AG09319 (cell line): Measurements from ENCODE around the gene TMEM115.
A peak's percentile ranks its signal among the peaks of the same experiment; 100 is the strongest.

Experiments
- DNase-seq: peaks from one replicate; pipeline ENCODE4 v3.0.0-alpha.2; 2010; ENCODE audit warnings: low read depth; ENCODE audit errors: extremely low read depth
- TF ChIP-seq, protein P1 (sequence below): IDR thresholded peaks from 2 replicates; pipeline ENCODE4 v1.5.1; 2011; ENCODE audit warnings: low read depth, mild to moderate bottlenecking, inconsistent platforms, low read length, moderate library complexity

TMEM115 gene, protein sequence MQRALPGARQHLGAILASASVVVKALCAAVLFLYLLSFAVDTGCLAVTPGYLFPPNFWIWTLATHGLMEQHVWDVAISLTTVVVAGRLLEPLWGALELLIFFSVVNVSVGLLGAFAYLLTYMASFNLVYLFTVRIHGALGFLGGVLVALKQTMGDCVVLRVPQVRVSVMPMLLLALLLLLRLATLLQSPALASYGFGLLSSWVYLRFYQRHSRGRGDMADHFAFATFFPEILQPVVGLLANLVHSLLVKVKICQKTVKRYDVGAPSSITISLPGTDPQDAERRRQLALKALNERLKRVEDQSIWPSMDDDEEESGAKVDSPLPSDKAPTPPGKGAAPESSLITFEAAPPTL

GRCh38 chr3:50358911-50359759, at the start of gene TMEM115:
TSS of gene TMEM115 (minus strand) at chr3:50359521. CDS start at chr3:50359063, 458 bp downstream.
- peak; percentile 96 for DNase-seq
- TF ChIP-seq, protein P1, sequence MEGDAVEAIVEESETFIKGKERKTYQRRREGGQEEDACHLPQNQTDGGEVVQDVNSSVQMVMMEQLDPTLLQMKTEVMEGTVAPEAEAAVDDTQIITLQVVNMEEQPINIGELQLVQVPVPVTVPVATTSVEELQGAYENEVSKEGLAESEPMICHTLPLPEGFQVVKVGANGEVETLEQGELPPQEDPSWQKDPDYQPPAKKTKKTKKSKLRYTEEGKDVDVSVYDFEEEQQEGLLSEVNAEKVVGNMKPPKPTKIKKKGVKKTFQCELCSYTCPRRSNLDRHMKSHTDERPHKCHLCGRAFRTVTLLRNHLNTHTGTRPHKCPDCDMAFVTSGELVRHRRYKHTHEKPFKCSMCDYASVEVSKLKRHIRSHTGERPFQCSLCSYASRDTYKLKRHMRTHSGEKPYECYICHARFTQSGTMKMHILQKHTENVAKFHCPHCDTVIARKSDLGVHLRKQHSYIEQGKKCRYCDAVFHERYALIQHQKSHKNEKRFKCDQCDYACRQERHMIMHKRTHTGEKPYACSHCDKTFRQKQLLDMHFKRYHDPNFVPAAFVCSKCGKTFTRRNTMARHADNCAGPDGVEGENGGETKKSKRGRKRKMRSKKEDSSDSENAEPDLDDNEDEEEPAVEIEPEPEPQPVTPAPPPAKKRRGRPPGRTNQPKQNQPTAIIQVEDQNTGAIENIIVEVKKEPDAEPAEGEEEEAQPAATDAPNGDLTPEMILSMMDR: no peak

DNA sequence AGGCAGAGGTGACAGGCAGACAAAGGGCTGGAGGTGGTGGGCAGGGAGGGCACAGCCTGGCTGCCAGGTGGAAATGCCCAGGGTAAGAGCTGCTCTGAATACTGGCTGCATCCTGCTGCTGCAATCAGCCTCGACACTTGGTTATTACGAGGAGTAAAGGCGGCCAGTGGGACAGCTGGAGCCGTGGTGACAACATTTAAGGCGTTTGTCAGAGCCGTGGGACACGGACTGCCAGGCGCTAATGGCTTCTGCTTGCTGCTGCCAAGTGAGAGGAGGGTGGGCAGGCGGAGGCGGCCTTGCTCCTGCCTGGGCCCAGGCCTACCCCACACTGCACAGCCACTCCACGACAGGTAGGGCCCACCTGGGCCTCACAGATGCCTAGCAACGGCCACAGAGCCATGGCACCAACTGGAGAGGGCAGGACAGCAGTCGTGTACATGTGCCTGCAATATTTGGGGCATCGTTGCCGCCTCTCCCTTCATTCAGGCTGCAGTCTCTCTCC, 49.2 kb upstream of the TMEM115 start:
- TF ChIP-seq, protein P1: no peak
- no peak for DNase-seq

GRCh38 chr3:50406487-50406886, 47.2 kb upstream of the TMEM115 start:
- DNase-seq: no peak
- TF ChIP-seq, protein P1: no peak

DNA sequence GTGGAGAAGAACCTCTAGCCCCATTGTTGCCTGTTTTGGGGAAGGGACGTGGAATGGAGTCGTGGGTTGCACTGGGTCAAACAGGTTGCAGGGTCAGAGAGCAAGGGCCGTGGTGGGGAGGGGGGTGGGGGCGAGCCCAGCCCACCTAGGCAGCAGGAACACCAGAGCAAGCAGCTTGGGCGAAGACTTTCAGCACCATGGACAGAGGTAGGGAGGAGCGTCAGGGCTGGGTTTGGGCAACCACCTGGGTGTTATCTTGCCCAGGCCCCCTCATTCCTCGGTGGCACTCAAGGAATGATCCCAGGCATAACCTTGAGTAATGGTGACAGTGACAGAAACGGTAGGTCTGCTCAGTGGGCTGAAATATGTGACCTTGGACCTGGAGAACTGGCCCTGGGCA, 45.9 kb upstream of the TMEM115 start:
- TF ChIP-seq, protein P1: no peak
- DNase-seq: no peak

DNA sequence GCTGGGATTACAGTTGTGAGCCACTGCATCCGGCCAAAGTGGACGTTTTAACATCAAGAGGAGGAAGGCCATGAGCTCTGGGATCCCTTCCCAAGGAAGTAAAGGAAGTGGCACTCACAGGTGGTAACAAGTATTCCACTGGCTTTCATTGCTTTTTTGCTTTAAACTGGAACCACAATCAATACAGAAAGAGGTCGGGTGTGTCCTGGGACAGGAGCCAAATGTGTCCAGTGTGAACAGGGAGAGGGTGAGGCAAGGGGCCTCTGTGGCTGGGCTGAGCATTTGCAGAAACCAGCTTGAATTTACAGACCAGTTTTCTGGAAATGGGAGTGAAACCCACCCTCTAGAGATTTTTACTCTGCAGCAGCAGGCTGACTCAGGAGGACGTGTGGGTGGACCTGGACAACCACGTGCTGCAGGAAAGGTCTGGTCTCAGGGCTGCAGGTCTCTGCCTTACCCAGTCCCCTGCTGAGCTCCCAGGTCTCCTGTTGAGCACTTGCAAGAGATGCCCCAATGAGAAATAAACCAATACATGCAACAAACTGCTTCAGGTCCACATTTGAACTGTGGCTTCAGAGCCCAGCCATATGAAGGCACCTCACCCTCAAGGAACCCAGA, 42.8 kb upstream of the TMEM115 start:
- TF ChIP-seq, protein P1: no peak
- DNase-seq: no peak

- DNase-seq: no peak
- TF ChIP-seq, protein P1: no peak
These were observed 37.2 kb upstream of the TMEM115 start for GRCh38 chr3:50396502-50396901.
